ENCODE results near the gene ASCC3.

- TF ChIP-seq CTCF (conservative IDR thresholded peaks at IDR 0.05; ENCODE audit: low read depth, low read length) (no peak), EZH2 (IDR thresholded peaks at IDR 0.05; ENCODE audit: borderline replicate concordance, low read depth, low read length, poor library complexity, severe bottlenecking) (no peak)
Measured at GRCh38 chr6:100626721-100627120, 254.4 kb downstream of the ASCC3 start.
